Cardiac fibroblast (primary cell): ENCODE data around the gene PPP2R5A.
"Not testable (repeated sequence)": the region's sequence is repeated elsewhere in the genome, so short reads cannot be mapped to it uniquely, and the experiment has no call there.

Experiments
- DNase-seq, 2 donors: peaks; one replicate each; pipeline versions ENCODE4 v3.0.0 to v3.0.0-alpha.2; 2010; ENCODE audit warnings: low read depth in 2 of 2
- H3K4me3 ChIP-seq, 2 donors: replicated peaks in 1 of 2; 1 replicate in 1 of 2; 2 replicates in 1 of 2; pipeline ENCODE4 v1.5.1; 2011; ENCODE audit warnings: low read depth in 2 of 2, low read length in 2 of 2, mild to moderate bottlenecking in 2 of 2, moderate library complexity in 1 of 2
- TF ChIP-seq, protein P1 (sequence below): IDR thresholded peaks from one replicate; pipeline ENCODE4 v1.5.1; 2011; ENCODE audit warnings: low read depth, mild to moderate bottlenecking, low read length, inconsistent platforms

PPP2R5A gene

DNA sequence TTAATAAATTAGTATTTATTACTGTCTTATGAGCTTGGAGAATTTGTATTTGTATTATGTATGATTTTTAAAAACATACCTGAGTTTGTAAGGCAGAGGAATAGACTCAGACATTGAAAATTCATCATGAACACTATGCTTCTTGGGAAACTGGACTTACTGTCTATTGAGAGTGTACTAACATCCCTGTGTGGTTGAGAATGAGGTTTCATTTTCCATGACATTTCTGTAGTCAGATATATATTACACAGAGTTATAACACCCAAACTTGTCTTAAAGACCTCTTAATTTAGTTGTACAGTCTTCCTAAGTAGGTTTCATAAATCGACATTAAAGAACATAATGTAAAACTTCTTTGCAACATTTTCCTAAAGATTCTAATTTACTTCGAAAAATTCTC is 30.0 kb downstream of the PPP2R5A start:
- TF ChIP-seq, protein P1, sequence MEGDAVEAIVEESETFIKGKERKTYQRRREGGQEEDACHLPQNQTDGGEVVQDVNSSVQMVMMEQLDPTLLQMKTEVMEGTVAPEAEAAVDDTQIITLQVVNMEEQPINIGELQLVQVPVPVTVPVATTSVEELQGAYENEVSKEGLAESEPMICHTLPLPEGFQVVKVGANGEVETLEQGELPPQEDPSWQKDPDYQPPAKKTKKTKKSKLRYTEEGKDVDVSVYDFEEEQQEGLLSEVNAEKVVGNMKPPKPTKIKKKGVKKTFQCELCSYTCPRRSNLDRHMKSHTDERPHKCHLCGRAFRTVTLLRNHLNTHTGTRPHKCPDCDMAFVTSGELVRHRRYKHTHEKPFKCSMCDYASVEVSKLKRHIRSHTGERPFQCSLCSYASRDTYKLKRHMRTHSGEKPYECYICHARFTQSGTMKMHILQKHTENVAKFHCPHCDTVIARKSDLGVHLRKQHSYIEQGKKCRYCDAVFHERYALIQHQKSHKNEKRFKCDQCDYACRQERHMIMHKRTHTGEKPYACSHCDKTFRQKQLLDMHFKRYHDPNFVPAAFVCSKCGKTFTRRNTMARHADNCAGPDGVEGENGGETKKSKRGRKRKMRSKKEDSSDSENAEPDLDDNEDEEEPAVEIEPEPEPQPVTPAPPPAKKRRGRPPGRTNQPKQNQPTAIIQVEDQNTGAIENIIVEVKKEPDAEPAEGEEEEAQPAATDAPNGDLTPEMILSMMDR: no peak
- no peak for DNase-seq
- no peak overlapping the region for H3K4me3 ChIP-seq

DNA sequence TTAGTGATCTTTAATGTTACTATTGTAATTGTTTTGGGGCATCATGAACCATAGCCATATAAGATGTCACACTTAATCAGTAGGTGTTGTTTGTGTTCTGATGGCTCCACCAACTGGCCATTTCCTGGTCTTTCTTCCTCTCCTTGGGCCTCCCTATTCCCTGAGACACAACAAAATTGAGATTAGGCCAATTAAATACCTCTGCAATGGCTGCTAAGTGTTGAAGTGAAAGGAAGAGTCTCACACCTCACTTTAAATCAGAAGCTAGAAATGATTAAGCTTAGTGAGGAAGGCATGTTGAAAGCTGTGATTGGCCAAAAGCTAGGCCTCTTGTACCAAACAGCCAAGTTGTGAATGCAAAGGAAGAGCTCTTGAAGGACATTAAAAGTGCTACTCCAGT is 30.7 kb downstream of the PPP2R5A start:
- H3K4me3 ChIP-seq: no peak overlapping the region
- peak; percentile 43 to 56 for DNase-seq
- TF ChIP-seq, protein P1: peak; percentile 14

DNA sequence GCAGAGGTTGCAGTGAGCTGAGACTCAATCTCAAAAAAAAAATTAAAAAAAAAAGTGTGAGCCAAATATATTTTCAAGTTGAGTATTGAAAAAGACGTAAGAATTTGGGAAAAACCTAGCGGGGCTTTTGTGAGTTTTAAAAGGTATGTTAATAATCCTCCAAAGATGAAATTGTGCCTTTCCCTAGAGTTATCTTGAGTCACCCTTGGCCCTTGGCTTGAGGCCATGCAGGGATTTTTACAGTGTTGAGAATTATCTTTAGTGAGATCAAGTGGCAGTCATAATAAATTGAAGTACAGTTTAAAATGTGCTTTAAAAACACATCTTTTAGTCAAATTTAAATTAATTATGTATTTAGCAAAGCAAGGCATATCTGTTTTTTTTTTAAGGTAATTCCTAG is 32.7 kb downstream of the PPP2R5A start:
- TF ChIP-seq, protein P1: no peak
- no peak for DNase-seq
- H3K4me3 ChIP-seq: no peak overlapping the region

- not testable (repeated sequence) for DNase-seq, H3K4me3 ChIP-seq
Measured at GRCh38 chr1:212321031-212321430, 35.8 kb downstream of the PPP2R5A start.

- TF ChIP-seq, protein P1: no peak
- no peak overlapping the region for H3K4me3 ChIP-seq
- no peak for DNase-seq
Measured at GRCh38 chr1:212323066-212323465, 37.9 kb downstream of the PPP2R5A start.

GRCh38 chr1:212326541-212326940 is 41.3 kb downstream of the PPP2R5A start:
- H3K4me3 ChIP-seq: no peak overlapping the region
- TF ChIP-seq, protein P1: no peak
- no peak for DNase-seq

DNA sequence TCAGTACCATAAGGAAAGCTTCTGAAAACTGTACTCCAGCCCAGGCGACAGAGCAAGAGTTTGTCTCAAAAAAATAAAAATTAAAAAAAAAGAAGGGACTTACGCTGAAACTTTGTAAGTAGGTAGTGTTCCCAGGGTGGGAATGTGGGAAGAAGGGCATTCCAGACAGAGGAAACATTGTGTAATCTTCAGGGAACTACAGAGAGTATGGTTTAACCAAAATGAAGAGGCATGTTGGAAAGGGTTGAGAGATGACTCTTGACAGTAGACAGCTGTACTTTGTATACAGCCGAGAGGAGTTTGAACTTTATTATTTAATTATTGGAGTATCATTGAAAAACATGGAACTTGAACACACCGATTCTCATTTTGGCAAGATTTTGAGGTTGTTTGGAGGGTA is 43.0 kb downstream of the PPP2R5A start:
- H3K4me3 ChIP-seq: no peak overlapping the region
- TF ChIP-seq, protein P1: no peak
- peak; percentile 4 to 45 for DNase-seq

DNA sequence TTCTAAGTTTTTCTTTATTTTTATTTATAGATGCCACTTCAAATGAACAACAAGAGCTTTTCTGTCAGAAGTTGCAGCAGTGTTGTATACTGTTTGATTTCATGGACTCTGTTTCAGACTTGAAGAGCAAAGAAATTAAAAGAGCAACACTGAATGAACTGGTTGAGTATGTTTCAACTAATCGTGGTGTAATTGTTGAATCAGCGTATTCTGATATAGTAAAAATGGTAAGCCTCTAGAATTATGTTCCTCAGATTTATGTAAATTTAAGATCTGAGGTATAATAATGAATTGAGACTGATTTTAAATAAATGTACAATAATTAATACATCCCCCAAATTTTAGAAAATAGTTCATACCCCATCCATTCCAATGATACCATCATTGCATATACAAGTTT is 43.9 kb downstream of the PPP2R5A start:
- no peak for DNase-seq
- TF ChIP-seq, protein P1: no peak
- H3K4me3 ChIP-seq: no peak overlapping the region
